Hepatocyte (in vitro differentiated cells): Measurements from ENCODE around the gene ELAC1. TPM values are rescaled to one million over a fixed set of nuclear protein-coding genes. Genes with fewer than 3 reads are reported as not detected.

Experiments used
- DNase-seq: peaks from one replicate; pipeline ENCODE4 v3.0.0-alpha.2; 2016; ENCODE audit warnings: low spot score
- H2AFZ ChIP-seq: fragments of 200-600 bp; sonication (generic); 2 replicates; pipeline ENCODE4 v1.6.0; 2016; ENCODE audit warnings: antibody characterized with exemption, mild to moderate bottlenecking
- H3K27ac ChIP-seq: fragments of 200-600 bp; sonication (generic); 2 replicates; pipeline ENCODE4 v1.5.1; 2016; ENCODE audit warnings: mild to moderate bottlenecking
- H3K27me3 ChIP-seq: fragments of 200-600 bp; sonication (generic); 2 replicates; pipeline ENCODE4 v1.6.1; 2016
- H3K36me3 ChIP-seq: fragments of 200-600 bp; sonication (generic); replicated peaks from 2 replicates; pipeline ENCODE4 v1.5.1; 2016; ENCODE audit warnings: low read depth; ENCODE audit not compliant: insufficient read depth
- H3K4me1 ChIP-seq: fragments of 200-600 bp; sonication (generic); 2 replicates; pipeline ENCODE4 v1.5.1; 2016; ENCODE audit warnings: mild to moderate bottlenecking, moderate library complexity; ENCODE audit not compliant: insufficient read depth
- H3K4me2 ChIP-seq: fragments of 200-600 bp; sonication (generic); 2 replicates; pipeline ENCODE4 v1.6.0; 2016
- H3K4me3 ChIP-seq: fragments of 200-600 bp; sonication (generic); 2 replicates; pipeline ENCODE4 v1.5.1; 2016; ENCODE audit warnings: mild to moderate bottlenecking
- H3K79me2 ChIP-seq: fragments of 200-600 bp; sonication (generic); 2 replicates; pipeline ENCODE4 v1.6.0; 2017; ENCODE audit warnings: mild to moderate bottlenecking
- H3K9me2 ChIP-seq: fragments of 200-600 bp; sonication (generic); replicated peaks from 2 replicates; pipeline ENCODE4 v1.6.0; 2017; ENCODE audit warnings: mild to moderate bottlenecking; ENCODE audit not compliant: insufficient read depth
- H3K9me3 ChIP-seq: fragments of 200-600 bp; sonication (generic); 2 replicates; pipeline ENCODE4 v1.5.1; 2016; ENCODE audit warnings: low read depth, mild to moderate bottlenecking
- H4K20me1 ChIP-seq: fragments of 200-600 bp; sonication (generic); 2 replicates; pipeline ENCODE4 v1.6.0; 2016; ENCODE audit warnings: mild to moderate bottlenecking; ENCODE audit not compliant: insufficient read depth, poor library complexity, severe bottlenecking
- EZH2 ChIP-seq: fragments of 200-600 bp; sonication (generic); IDR thresholded peaks from 2 replicates; pipeline ENCODE4 v1.6.1; 2016; ENCODE audit warnings: antibody characterized with exemption, mild to moderate bottlenecking, borderline replicate concordance
- EZH2phosphoT487 ChIP-seq: fragments of 200-600 bp; sonication (generic); IDR thresholded peaks from one replicate; pipeline ENCODE4 v1.6.1; 2018; ENCODE audit warnings: antibody characterized with exemption, mild to moderate bottlenecking, low read depth, moderate library complexity; ENCODE audit not compliant: unreplicated experiment, severe bottlenecking
- WGBS: methylation state at CpG from one replicate; pipeline ENCODE4 v1.1.6; 2016; ENCODE audit warnings: low lambda C conversion rate; ENCODE audit errors: missing lambda C conversion rate; 5-methylcytosine and 5-hydroxymethylcytosine counted together
- polyA plus RNA-seq: library from polyadenylated mRNA; unstranded; fragments of >200 nt; fragmentation: Nextera tagmentation; extraction: Ambion mirVana; gene quantifications from 2 replicates; pipeline ENCODE4 v1.2.1, GENCODE V29; 2016
- total RNA-seq: library from RNA; depleted of rRNA; stranded (reverse); fragments of >200 nt; gene quantifications from 2 replicates; pipeline ENCODE4 v1.2.3, GENCODE V29; 2014
- TF ChIP-seq, protein P1 (sequence below): fragments of 200-600 bp; sonication (generic); IDR thresholded peaks from 2 replicates; pipeline ENCODE4 v1.5.1; 2016; ENCODE audit warnings: antibody characterized with exemption, mild to moderate bottlenecking; ENCODE audit not compliant: poor library complexity

ELAC1 gene
- total and polyA plus RNA-seq, 2 experiments from 2014 or later = 9.4 to 14.7 TPM

DNA sequence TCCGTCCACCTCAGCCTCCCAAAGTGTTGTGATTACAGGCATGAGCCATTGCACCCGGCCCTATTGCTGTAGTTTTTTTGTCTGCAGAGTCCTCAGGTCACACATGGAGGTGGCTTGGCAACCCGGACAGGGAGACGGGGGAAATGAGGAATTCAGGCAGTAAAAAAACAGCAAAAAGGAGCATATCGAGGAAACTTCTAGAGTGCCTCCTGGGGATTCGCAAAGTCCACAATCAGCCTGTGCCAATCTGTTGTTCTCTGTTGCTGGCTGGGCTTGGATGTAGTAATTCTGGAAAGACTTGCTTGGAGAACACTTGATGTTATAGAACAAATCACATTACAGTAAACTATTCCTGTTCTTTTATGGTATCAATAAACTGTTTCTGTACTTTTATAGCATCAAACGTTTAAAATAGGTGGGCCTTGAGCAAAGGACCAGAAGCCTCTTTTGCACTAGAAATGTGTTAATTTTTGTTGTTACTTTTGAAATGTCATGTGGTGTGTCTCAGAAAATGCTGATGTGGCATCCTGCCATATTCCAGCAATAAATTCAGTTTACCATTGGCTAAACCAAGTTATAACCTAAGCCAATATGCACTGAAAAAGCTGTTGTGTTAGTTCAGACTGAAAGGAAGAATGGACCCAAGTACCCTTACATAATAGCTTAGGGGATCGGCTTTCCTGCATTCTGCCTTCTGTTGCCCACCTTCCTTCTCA lies 14.4 kb downstream of the ELAC1 start:
- peaks cover 4% of the 10 kb centered on the region for H3K4me1 ChIP-seq
- no peaks in the 10 kb centered on the region for H3K9me2 ChIP-seq
- no peak overlapping the region for H3K4me2 ChIP-seq
- TF ChIP-seq EZH2 (no peak), EZH2phosphoT487 (no peak)
- TF ChIP-seq, protein P1, sequence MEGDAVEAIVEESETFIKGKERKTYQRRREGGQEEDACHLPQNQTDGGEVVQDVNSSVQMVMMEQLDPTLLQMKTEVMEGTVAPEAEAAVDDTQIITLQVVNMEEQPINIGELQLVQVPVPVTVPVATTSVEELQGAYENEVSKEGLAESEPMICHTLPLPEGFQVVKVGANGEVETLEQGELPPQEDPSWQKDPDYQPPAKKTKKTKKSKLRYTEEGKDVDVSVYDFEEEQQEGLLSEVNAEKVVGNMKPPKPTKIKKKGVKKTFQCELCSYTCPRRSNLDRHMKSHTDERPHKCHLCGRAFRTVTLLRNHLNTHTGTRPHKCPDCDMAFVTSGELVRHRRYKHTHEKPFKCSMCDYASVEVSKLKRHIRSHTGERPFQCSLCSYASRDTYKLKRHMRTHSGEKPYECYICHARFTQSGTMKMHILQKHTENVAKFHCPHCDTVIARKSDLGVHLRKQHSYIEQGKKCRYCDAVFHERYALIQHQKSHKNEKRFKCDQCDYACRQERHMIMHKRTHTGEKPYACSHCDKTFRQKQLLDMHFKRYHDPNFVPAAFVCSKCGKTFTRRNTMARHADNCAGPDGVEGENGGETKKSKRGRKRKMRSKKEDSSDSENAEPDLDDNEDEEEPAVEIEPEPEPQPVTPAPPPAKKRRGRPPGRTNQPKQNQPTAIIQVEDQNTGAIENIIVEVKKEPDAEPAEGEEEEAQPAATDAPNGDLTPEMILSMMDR = no peak
- no peaks in the 10 kb centered on the region for H3K36me3 ChIP-seq
- H3K4me3 ChIP-seq = no peak overlapping the region
- H3K79me2 ChIP-seq = peaks cover 6% of the 10 kb centered on the region
- H3K27me3 ChIP-seq = no peaks in the 10 kb centered on the region
- H2AFZ ChIP-seq = no peak overlapping the region
- H3K27ac ChIP-seq = peak overlapping the region; percentile 58
- no peaks in the 10 kb centered on the region for H3K9me3 ChIP-seq
- no peak for DNase-seq
- H4K20me1 ChIP-seq = no peaks in the 10 kb centered on the region
- 85% methylated on average over 8 of the region's 8 CpGs for WGBS

DNA sequence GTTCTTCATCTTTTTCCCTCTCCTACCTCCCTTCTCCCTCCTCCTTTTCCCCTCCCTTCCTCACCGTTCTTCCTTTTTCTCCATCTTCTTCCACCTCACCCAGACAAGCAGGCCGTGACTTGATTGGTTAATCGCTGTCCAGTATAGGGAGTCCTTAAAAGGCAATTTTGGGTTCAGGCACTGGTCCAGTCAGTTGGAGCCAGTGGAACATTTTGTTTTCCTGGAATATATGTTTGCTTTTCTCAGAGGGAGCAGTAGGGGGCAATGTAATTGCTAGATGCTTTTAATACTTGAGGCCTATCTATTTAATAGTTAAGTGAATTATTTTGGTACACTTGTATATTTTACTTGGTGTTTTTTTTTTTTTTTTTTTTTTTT lies 15.0 kb downstream of the ELAC1 start:
- Histone ChIP-seq H3K9me2 (no peaks in the 10 kb centered on the region), H3K4me2 (no peak overlapping the region), H3K27me3 (no peaks in the 10 kb centered on the region), H3K9me3 (no peaks in the 10 kb centered on the region), H3K36me3 (no peaks in the 10 kb centered on the region), H2AFZ (no peak overlapping the region), H3K4me1 (peaks cover 4% of the 10 kb centered on the region), H4K20me1 (no peaks in the 10 kb centered on the region), H3K4me3 (no peak overlapping the region), H3K27ac (peak overlapping the region; percentile 58), H3K79me2 (peaks cover 6% of the 10 kb centered on the region)
- TF ChIP-seq, protein P1 = no peak
- TF ChIP-seq EZH2 (no peak), EZH2phosphoT487 (no peak)
- no peak for DNase-seq
- WGBS = 98% methylated on average over 3 of the region's 3 CpGs

DNA sequence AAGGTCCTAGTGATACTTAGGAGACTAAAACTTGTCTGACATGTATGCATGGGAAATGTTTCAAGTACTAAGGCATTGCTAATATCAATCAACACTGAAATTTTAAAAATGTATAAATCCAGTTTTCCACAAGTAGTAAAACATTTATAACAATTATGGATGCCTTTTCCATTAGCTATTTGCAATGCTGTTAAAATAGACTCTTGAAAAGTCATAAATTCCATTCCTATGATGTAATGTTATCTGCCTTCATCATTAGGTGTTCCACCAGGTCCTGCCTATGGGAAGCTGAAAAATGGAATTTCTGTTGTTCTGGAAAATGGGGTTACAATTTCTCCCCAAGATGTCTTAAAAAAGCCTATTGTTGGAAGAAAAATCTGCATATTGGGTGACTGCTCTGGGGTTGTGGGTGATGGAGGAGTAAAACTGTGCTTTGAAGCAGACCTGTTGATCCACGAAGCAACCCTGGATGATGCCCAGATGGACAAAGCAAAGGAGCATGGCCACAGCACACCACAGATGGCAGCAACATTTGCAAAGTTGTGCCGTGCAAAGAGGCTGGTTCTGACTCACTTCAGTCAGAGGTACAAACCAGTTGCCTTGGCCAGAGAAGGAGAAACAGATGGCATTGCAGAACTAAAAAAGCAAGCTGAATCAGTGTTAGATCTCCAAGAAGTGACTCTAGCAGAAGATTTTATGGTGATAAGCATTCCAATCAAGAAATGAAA lies 18.7 kb downstream of the ELAC1 start:
- H4K20me1 ChIP-seq = no peaks in the 10 kb centered on the region
- H3K27me3 ChIP-seq = no peaks in the 10 kb centered on the region
- H2AFZ ChIP-seq = no peak overlapping the region
- no peak overlapping the region for H3K4me3 ChIP-seq
- no peaks in the 10 kb centered on the region for H3K9me2 ChIP-seq
- TF ChIP-seq EZH2phosphoT487 (no peak), EZH2 (no peak)
- TF ChIP-seq, protein P1 = no peak
- H3K36me3 ChIP-seq = no peaks in the 10 kb centered on the region
- H3K9me3 ChIP-seq = no peaks in the 10 kb centered on the region
- no peak for DNase-seq
- WGBS = 87% methylated on average over 2 of the region's 2 CpGs
- H3K79me2 ChIP-seq = peaks cover 6% of the 10 kb centered on the region
- H3K4me2 ChIP-seq = no peak overlapping the region
- H3K4me1 ChIP-seq = peaks cover 4% of the 10 kb centered on the region
- H3K27ac ChIP-seq = peak overlapping the region; percentile 56
